NCI-H1930 (cell line): ENCODE results near the gene MYO7B.

ENCODE experiments used
- DNase-seq, 2 experiments: peaks; one replicate each; lab custom pipeline; 2025; lab: John Stamatoyannopoulos, UW

The MYO7B gene

DNA sequence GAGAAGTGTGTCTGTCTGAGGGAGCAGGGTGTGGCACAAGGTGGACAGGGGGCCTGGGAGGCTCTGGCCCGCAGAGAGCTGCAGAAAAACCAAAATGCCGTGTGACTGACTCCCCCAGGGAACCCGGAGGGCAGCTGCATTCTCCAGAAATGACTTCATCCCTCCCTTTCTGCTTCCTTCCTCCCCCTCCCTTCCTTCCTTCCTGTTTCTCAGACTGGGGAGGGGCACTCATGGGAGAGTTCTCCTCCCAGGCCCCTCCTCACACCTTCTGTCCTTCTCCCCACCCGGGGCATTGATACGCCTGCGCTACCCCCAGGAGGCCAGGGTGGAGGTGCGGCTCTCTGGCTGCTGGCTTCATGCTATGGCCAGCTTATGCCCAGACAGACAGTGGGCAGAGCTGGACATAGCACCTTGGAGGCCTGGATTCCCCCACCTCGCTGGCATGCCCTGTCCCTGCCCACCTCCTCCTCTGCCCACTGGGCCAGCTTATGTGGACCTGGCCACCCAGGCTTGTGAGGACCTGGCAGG, 102.3 kb downstream of the MYO7B start:
- DNase-seq = no peak

- DNase-seq = no peak
Observed at GRCh38 chr2:127638361-127639110, 103.1 kb downstream of the MYO7B start.

- DNase-seq = no peak
Observed at GRCh38 chr2:127639111-127639474, 103.6 kb downstream of the MYO7B start.

GRCh38 chr2:127640082-127641072, 104.9 kb downstream of the MYO7B start:
- DNase-seq = no peak

DNA sequence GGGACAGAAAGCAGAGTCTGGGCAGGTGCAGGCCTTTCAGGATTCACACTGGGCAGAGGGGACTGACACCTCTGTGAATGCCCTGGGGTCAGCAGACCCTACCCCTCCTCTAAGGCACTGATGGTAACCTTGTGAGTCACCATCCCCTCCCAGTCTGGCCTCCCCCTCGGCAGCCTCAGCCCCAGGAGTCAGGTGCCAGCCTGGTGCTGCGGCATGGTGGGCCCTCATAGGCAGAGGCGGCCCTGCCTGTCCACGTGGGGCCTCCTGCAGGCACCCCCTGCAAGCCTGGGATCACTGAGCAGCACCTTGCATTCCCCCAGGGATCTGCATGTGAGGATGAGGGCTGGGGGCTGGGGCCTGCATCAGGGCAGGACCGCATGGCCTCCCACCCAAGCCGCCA, 105.7 kb downstream of the MYO7B start:
- no peak for DNase-seq

DNA sequence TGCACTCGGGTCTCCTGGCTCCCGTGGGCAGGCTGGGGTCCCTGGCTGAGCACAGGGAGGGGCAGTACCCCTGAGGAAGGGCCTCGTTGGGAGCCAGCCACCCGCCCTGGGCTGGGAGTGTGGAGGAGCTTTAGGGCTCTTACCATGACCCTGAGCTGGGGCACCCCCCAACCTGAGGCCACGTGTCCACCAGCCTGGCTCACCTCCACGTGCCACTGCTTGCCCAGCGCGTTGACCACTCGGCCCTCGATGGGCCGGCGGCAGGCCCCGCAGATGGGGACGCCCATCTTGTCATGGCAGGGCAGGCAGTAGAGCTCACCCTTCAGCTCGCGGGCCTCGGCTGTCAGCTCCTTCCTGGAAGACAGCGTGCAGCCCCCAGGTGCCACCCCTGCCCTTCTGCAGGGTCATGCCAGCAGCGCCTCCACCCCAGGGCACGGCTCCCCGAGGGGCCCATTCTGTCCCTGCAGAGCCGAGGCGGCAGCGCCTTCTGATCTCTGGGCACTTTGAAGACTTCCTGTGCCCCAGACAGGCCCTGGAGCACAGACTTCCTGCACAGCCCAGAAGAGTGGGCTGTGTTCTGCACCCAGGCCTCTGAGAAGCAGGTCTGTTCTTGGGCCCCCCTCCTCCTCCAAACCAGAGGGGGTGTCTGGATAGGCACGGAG, 106.5 kb downstream of the MYO7B start:
- no peak for DNase-seq

GRCh38 chr2:127642706-127643438, 107.4 kb downstream of the MYO7B start:
- DNase-seq = no peak

GRCh38 chr2:127643439-127644065, 108.1 kb downstream of the MYO7B start:
- no peak for DNase-seq

- DNase-seq = no peak
Observed at GRCh38 chr2:127644066-127645025, 108.9 kb downstream of the MYO7B start.

GRCh38 chr2:127645026-127645394, 109.5 kb downstream of the MYO7B start:
- no peak for DNase-seq

DNA sequence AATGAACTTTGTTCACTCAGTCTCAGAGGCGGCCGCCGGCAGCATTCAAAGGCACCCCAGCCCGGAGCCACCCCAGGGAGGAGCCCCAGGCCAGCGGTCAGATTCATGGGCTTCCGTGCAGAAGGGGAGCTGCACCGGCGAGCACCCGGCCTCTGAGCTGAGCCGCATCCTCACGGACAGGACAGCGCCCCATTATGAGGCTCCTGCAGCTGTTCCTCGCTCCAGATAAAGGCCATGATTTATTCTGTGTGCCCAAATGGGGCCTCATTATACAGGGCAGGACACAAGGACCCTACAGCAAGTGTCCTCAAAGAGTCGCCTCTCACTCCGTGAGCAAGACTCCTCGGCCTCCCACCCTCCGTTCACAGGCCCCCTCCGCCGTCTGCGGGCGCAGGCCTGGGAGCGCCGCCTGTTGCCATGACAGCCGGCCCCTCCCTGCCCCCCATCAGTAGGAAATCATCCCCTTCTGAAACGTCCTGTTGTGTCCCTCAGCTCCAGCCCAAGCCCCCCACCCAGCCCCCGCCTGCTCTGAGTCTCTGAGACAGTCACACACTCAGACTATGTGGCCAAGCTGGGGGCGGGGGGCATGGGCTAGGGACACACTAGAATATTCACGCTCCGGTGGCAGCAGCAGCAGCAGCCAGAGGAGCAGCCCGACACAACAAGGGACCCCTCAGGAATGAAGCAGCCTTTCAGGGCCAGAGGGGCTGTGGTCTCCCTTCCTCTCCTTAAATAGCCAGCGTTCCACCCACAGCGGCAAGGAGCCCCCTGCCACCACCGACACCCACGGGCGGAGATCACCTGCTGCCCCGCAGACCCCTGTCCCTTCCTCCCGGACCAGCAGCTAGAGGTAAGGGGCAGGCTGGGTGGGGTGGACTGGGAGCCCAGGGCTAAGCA, 110.2 kb downstream of the MYO7B start, which contains the start of gene GPR17:
Gene GPR17 (plus strand): TSS at position 759 of the 897 bp plus-strand sequence. CDS start 4,583 bp downstream, outside the sequence.
- DNase-seq = no peak

DNA sequence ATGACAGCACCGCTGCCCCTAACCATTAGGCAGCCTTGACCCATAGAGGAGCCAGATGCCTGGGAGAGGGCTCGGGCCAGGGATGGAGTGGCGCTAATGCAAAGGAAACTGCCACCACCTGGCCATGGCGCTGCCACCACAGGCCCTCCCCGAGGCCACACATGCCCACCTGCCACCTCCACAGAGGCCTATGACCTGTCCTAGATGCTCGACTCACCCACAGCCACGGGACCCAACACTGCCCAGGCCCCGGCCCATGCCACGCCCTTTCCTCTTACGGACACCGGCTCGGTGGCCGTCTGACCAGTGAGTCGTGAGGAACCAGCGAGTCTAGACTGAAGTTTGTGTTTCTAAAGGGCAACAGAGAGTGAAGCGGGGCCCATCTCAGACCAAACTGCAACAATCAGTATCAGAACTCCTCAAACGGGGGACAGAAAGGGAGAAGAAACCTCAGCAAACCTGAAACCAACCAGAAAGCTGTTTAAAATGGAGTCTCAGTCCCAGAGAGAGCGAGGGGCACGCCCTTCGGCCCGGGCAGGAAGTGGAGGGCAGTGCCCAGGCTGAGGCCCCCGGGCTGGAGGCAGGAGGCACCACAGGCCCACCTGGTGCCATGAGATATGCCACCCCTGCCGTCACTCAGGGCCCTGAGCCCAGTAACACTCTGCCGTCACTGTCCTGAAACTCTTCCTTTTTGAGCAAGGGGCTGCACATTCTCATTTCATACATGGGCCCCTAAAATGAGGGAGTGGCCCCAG, 111.2 kb downstream of the MYO7B start:
- DNase-seq = no peak

DNA sequence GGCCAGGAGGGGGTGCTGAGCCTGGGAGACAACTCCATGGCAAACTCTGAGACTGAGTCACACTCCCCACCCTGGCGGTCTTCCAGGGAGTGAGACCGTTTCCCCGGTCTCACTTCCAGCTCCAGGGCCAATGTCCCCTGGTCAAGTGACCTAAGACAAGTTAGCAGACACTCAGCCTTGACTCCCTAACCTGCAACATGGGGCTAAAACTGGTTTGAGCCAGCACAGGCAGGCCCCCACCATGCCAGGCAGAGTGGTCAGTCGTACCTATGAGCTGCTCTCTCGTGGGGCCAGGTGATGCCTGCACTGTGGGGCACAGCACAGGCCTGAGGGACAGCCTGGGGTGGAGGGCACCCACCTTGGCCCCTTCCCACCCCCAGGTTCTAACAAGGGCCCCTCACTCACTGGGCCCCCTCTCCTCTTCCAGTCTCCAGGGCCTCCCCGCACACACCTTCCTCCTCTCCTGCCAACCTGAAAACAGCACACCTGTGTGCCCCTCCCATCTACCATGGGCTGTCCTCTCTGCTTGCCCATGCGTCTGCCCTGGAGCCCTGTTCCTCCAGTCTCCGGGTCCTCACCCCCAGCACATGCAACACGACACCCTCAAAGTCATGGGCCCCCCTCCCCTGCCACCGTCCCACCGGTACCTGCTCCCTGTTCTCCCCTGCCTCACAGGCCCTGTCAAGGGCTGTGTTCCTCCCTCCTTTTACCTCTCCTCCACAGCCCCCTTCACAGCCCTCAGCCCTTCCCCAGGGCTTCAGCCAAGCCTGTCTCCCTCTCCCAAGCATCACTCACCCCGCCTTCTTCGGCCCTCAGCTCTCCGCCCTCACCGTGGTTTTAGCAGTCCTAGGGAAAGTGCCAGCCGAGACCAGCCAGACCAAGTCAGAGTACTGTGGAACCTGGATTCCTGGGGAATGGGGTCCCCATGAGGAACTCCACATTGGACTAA, 112.0 kb downstream of the MYO7B start:
- DNase-seq = no peak

DNA sequence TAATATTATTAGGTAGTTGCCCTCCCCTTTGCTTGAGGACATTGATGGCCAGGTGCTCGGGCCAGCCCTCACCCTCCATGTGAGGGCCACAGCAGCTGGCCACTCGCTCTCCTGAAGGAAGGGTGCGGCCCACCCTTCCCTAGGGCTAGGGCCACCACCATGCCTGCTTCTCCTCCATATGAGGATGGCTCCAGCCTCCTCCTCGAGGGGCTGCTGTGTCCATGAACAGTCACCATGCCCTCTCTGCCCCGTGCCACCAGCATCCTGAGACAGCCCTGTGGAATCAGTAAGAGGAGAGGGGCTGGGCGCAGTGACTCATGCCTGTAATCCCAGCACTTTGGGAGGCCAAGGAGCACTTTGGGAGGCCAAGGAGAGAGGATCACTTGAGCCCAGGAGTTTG, 112.8 kb downstream of the MYO7B start:
- no peak for DNase-seq

- DNase-seq = no peak
Observed at GRCh38 chr2:127649100-127649611, 113.7 kb downstream of the MYO7B start.

GRCh38 chr2:127649684-127650040, 114.2 kb downstream of the MYO7B start:
- DNase-seq = peak; percentile 57 to 59
